Brain microvascular endothelial cell (primary cell): ENCODE measurements around the gene CHST15.

Experiments used
- DNase-seq: peaks from one replicate; pipeline ENCODE4 v3.0.0-alpha.2; 2020
- H3K27ac ChIP-seq: fragments of 250-450 bp; sonication (Bioruptor Pico); 2 replicates; pipeline ENCODE4 v1.5.1; 2020; ENCODE audit warnings: mild to moderate bottlenecking, moderate library complexity
- H3K27me3 ChIP-seq: fragments of 250-450 bp; sonication (Bioruptor Pico); replicated peaks from 2 replicates; pipeline ENCODE4 v1.5.1; 2020; ENCODE audit warnings: mild to moderate bottlenecking
- H3K36me3 ChIP-seq: fragments of 250-450 bp; sonication (Bioruptor Pico); replicated peaks from 2 replicates; pipeline ENCODE4 v1.5.1; 2020; ENCODE audit warnings: mild to moderate bottlenecking
- H3K4me3 ChIP-seq: 2 replicates; pipeline ENCODE4 v1.5.1; 2011; ENCODE audit warnings: low read depth, mild to moderate bottlenecking, control low read depth, low read length, moderate library complexity
- in situ Hi-C: cut with HindIII; loops from 2 replicates; pipeline ENCODE4 v1.10.0; 2017; ENCODE audit warnings: low sequenced_read_pairs, low pct_ligation_motif_present
- TF ChIP-seq, protein P1 (sequence below): IDR thresholded peaks from 2 replicates; pipeline ENCODE4 v1.5.1; 2011; ENCODE audit warnings: low read depth, mild to moderate bottlenecking, moderate library complexity, low read length, control low read depth, inconsistent platforms; ENCODE audit errors: missing control alignments

The CHST15 gene

DNA sequence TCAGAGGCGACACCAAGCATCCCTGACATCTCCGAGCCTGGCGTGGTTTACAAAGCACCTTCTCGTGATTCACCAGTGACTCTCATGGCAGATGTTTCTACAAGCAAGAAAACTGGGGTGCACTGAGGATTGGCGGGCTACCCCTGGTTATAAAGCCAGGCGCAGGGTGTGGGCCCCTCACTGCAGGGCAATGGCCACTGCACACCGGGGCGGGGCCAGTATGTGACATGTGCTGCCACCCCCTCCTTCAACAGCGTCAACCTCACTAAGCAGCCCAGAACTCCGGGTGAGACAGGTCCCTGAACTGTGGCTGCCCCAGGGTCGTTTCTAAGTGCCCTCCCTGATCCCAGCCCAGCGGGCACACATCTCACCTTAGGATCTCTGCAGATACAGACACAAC is 63.8 kb downstream of the CHST15 start:
- in situ Hi-C loops: no loop called here
- Histone ChIP-seq H3K27ac (no peak overlapping the region), H3K36me3 (no peaks in the 10 kb centered on the region), H3K4me3 (no peak overlapping the region), H3K27me3 (no peaks in the 10 kb centered on the region)
- TF ChIP-seq, protein P1, sequence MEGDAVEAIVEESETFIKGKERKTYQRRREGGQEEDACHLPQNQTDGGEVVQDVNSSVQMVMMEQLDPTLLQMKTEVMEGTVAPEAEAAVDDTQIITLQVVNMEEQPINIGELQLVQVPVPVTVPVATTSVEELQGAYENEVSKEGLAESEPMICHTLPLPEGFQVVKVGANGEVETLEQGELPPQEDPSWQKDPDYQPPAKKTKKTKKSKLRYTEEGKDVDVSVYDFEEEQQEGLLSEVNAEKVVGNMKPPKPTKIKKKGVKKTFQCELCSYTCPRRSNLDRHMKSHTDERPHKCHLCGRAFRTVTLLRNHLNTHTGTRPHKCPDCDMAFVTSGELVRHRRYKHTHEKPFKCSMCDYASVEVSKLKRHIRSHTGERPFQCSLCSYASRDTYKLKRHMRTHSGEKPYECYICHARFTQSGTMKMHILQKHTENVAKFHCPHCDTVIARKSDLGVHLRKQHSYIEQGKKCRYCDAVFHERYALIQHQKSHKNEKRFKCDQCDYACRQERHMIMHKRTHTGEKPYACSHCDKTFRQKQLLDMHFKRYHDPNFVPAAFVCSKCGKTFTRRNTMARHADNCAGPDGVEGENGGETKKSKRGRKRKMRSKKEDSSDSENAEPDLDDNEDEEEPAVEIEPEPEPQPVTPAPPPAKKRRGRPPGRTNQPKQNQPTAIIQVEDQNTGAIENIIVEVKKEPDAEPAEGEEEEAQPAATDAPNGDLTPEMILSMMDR: no peak
- DNase-seq: no peak

DNA sequence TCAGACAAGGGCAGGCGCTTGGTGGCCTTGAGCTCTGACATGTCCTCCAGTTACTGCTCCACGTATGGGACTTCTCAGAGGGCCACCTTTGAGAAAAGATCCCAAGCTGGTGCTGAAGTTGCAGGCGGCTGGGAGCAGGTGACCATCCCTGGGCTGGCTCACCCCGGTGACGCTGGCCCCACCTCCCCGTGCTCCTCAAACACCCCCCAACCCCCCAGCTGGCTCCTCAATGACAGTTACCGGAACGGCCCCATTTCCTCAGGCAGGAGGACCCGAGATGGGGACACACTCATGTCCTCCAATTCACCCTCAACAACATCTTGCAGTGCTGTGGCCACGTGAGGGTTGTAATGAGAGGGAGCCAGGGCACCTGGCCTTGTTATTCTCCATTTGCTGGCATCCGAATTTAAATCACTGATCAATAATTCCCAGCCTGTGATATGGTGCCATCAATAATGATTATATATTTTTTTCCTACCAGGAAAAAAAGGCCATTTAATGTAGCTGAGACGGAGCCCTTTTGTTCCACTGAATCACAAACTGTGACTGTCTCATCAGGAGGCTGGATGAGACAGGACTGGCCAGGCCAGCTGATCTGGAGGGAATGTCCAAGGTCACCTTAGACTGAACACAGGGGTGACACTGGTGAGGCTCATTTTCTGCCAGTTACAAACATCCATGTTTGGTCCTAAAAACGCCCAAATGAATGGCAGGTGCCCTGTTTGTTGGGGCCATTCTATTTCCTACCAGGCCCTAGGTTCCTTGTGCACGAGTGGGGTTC is 64.5 kb downstream of the CHST15 start:
- Histone ChIP-seq H3K4me3 (no peak overlapping the region), H3K27ac (no peak overlapping the region), H3K27me3 (no peaks in the 10 kb centered on the region), H3K36me3 (no peaks in the 10 kb centered on the region)
- DNase-seq: no peak
- TF ChIP-seq, protein P1: no peak
- in situ Hi-C loops: no loop called here

DNA sequence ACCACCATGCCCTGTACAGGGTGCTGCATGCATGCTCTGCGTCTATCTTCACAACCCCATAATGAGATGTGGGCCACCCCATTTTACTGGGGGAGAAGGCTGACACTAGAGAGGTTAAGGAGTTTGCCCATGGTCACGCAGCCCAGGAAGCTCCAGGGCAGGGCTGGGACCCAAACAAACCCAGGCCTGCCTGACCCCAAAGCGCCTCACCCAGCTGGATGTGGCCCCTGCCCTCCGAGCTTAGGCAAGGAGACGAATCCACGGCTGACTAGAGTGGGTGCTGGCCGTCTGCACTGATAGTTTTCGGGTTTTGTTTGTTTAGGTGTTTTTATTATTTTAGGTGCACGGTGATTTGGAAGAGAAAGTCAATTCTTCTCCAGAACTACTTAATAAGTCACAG is 65.7 kb downstream of the CHST15 start:
- in situ Hi-C loops: no loop called here
- no peak for DNase-seq
- Histone ChIP-seq H3K27me3 (no peaks in the 10 kb centered on the region), H3K36me3 (no peaks in the 10 kb centered on the region), H3K27ac (no peak overlapping the region), H3K4me3 (no peak overlapping the region)
- TF ChIP-seq, protein P1: no peak

DNA sequence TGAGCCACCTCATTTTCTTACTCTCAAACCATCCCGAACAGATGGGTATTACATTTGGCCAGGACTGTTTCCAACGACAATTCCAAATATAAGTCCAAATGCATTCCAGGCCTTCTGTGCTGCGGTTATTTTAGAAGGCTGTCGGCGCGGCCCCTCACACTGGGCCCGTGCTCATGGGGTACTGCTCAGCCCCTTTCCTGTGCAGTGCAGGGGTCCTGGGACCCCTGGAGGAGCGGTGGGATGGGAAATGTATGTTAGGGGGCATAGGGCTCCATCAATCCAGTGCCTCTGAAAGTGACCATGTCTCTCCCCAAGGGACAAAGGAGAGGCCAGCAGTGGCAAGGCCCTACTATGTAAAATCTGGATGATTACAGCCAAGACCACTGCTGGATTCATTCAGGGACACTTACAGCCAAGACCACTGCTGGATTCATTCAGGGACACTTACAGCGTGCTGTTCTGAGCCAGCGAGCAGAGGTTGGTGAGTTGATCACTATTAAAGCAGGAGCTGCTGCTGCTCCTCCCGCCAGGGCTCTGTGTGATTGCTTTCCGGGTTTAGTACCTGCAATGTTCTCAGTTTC is 66.3 kb downstream of the CHST15 start:
- no peak for DNase-seq
- TF ChIP-seq, protein P1: no peak
- Histone ChIP-seq H3K4me3 (no peak overlapping the region), H3K27ac (no peak overlapping the region), H3K27me3 (no peaks in the 10 kb centered on the region), H3K36me3 (no peaks in the 10 kb centered on the region)
- in situ Hi-C loops: no loop called here

DNA sequence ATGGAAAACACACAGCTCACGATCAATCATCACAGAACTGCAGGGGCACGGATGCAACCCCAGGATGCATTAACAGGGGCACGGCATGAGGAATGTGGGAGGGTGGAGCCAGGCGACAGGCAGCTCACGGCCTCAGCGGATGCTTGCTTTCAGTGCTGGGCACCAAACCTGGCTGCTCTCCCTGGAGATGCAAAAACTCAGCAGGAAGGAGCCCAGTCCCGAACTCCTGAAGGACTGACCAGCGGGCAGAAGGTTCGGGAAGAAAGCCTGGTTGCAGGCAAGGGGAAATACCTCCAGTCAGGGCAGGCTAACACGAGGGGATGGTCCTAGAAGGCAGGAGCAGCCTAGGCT is 66.8 kb downstream of the CHST15 start:
- TF ChIP-seq, protein P1: no peak
- in situ Hi-C loops: no loop called here
- no peak for DNase-seq
- Histone ChIP-seq H3K36me3 (no peaks in the 10 kb centered on the region), H3K4me3 (no peak overlapping the region), H3K27ac (no peak overlapping the region), H3K27me3 (no peaks in the 10 kb centered on the region)
